PC-9 (cell line): ENCODE data around the gene DCDC2B. TPM values are rescaled to one million over a fixed set of nuclear protein-coding genes. Genes with fewer than 3 reads are reported as not detected.

Source experiments
- BruUV-seq: library from RNA; stranded (reverse); fragments of 400-500 nt; replicated peaks from 2 replicates; lab custom pipeline; 2021; lab: Mats Ljungman, UMichigan
- CTCF ChIA-PET: fragments of 300-600 bp; sonication (Branson Sonifier 250); formaldehyde crosslinking; loops from one replicate; lab custom pipeline; 2022; ENCODE audit warnings: antibody characterized with exemption; lab: Charles Lee
- POLR2A ChIA-PET: fragments of 300-600 bp; sonication (Branson Sonifier 250); formaldehyde crosslinking; loops from one replicate; lab custom pipeline; 2022; ENCODE audit warnings: antibody characterized with exemption; ENCODE audit not compliant: unreplicated experiment; lab: Charles Lee
- DNase-seq, 2 experiments: peaks; one replicate each; pipeline versions ENCODE4 v3.0.0 to v3.0.0-alpha.2; 2015 to 2022; ENCODE audit warnings: mixed read lengths in 1 of 2
- H2AFZ ChIP-seq: fragments of 200-600 bp; sonication (generic); 2 replicates; pipeline ENCODE4 v1.8.1; 2017; ENCODE audit warnings: antibody characterized with exemption
- H3F3A ChIP-seq: fragments of 200-600 bp; sonication (generic); 2 replicates; pipeline ENCODE4 v1.8.1; 2017; ENCODE audit warnings: antibody characterized with exemption, mild to moderate bottlenecking, low read depth; ENCODE audit not compliant: insufficient read depth
- H3K27ac ChIP-seq: fragments of 200-600 bp; sonication (generic); 2 replicates; pipeline ENCODE4 v1.6.1; 2016; ENCODE audit warnings: mixed run types
- H3K27me3 ChIP-seq: fragments of 200-600 bp; sonication (generic); 2 replicates; pipeline ENCODE4 v1.6.1; 2016; ENCODE audit warnings: low read depth, mixed run types; ENCODE audit not compliant: insufficient read depth
- H3K36me3 ChIP-seq: fragments of 200-600 bp; sonication (generic); 2 replicates; pipeline ENCODE4 v1.6.1; 2016; ENCODE audit warnings: low read depth, mixed run types
- H3K4me1 ChIP-seq: fragments of 200-600 bp; sonication (generic); replicated peaks from 2 replicates; pipeline ENCODE4 v1.6.1; 2016; ENCODE audit warnings: mixed run types; ENCODE audit not compliant: insufficient read depth
- H3K4me2 ChIP-seq: fragments of 200-600 bp; sonication (generic); 2 replicates; pipeline ENCODE4 v1.6.1; 2017; ENCODE audit warnings: mixed run types
- H3K4me3 ChIP-seq: fragments of 200-600 bp; sonication (generic); 2 replicates; pipeline ENCODE4 v1.6.1; 2016; ENCODE audit warnings: mixed run types
- H3K79me2 ChIP-seq: fragments of 200-600 bp; sonication (generic); 2 replicates; pipeline ENCODE4 v1.6.1; 2017; ENCODE audit warnings: low read depth, mixed run types
- H3K9me2 ChIP-seq: fragments of 200-600 bp; sonication (generic); 2 replicates; pipeline ENCODE4 v1.8.1; 2017; ENCODE audit warnings: mild to moderate bottlenecking; ENCODE audit not compliant: insufficient read depth
- H3K9me3 ChIP-seq: fragments of 200-600 bp; sonication (generic); 2 replicates; pipeline ENCODE4 v1.8.1; 2016; ENCODE audit warnings: low read depth; ENCODE audit not compliant: insufficient read depth
- H4K20me1 ChIP-seq: fragments of 200-600 bp; sonication (generic); 2 replicates; pipeline ENCODE4 v1.8.1; 2017; ENCODE audit not compliant: insufficient read depth
- CTCF ChIP-seq: fragments of 200-600 bp; sonication (generic); conservative IDR thresholded peaks from 2 replicates; pipeline ENCODE4 v1.6.1; 2017; ENCODE audit warnings: mixed run types, antibody characterized with exemption, mild to moderate bottlenecking, moderate library complexity
- EZH2 ChIP-seq: fragments of 200-600 bp; sonication (generic); IDR thresholded peaks from 2 replicates; pipeline ENCODE4 v1.8.0; 2017; ENCODE audit warnings: antibody characterized with exemption, low read depth
- intact Hi-C: fragments of 100-400 bp; cut with micrococcal nuclease; formaldehyde crosslinking; loops from one replicate; pipeline ENCODE4 v1.10.0; 2022; ENCODE audit not compliant: unreplicated experiment
- total RNA-seq: library from RNA; stranded (reverse); gene quantifications from 2 replicates; pipeline ENCODE4 v1.2.3, GENCODE V29; 2021

Gene DCDC2B
- total RNA-seq, 1 experiment from 2014 or later = not detected

GRCh38 chr1:32194984-32195383, 13.9 kb upstream of the DCDC2B start:
- ChIA-PET CTCF (no interaction called here), POLR2A (no interaction called here)
- no peaks in the 10 kb centered on the region for H3K79me2 ChIP-seq
- peaks cover 7% of the 10 kb centered on the region for H4K20me1 ChIP-seq
- peak in 1 of 2 experiments; percentile 16 for DNase-seq
- H3K9me2 ChIP-seq = no peaks in the 10 kb centered on the region
- no peak for TF ChIP-seq CTCF
- no peak for TF ChIP-seq EZH2
- peaks cover 40% of the 10 kb centered on the region for H3K36me3 ChIP-seq
- intact Hi-C loops = no loop called here
- no peak overlapping the region for H3K4me2 ChIP-seq
- H3K27ac ChIP-seq = no peak overlapping the region
- BruUV-seq = no TSS peak
- no peaks in the 10 kb centered on the region for H3K27me3 ChIP-seq
- H3K4me3 ChIP-seq = no peak overlapping the region
- H3K9me3 ChIP-seq = no peaks in the 10 kb centered on the region
- no peaks in the 10 kb centered on the region for H3K4me1 ChIP-seq
- H2AFZ ChIP-seq = no peak overlapping the region
- peaks cover 44% of the 10 kb centered on the region; the same call in 1 of the 2 replicates for H3F3A ChIP-seq

DNA sequence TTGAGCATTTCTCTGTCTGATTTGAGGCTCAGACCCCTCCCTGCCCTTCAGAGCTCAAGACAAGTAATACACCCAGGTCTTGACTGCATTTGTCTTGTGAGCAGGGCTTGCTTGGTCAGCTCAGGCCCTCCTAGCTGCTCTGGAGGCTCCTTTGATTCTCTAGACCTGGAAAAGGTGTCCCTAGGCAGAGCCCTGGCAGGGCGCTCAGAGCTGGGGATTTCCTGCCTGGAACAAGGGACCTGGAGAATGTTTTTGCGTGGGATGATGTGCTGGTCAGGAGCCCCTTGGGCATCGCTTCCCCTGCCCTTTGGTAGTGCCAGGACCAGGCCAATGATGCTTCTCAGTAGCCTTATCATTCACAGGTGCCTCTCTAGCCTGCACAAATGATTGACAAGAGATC, 13.4 kb upstream of the DCDC2B start:
- Histone ChIP-seq H3K9me2 (no peaks in the 10 kb centered on the region), H3K79me2 (no peaks in the 10 kb centered on the region), H4K20me1 (peaks cover 7% of the 10 kb centered on the region), H3K9me3 (no peaks in the 10 kb centered on the region), H3K27ac (no peak overlapping the region), H3F3A (peaks cover 47% of the 10 kb centered on the region; the same call in 1 of the 2 replicates), H3K36me3 (peaks cover 34% of the 10 kb centered on the region), H3K4me3 (no peak overlapping the region), H3K4me2 (no peak overlapping the region), H2AFZ (no peak overlapping the region), H3K27me3 (no peaks in the 10 kb centered on the region), H3K4me1 (no peaks in the 10 kb centered on the region)
- no TSS peak for BruUV-seq
- no peak for DNase-seq
- intact Hi-C loops = no loop called here
- POLR2A ChIA-PET = no interaction called here
- TF ChIP-seq EZH2 = no peak
- no peak for TF ChIP-seq CTCF
- CTCF ChIA-PET = no interaction called here

DNA sequence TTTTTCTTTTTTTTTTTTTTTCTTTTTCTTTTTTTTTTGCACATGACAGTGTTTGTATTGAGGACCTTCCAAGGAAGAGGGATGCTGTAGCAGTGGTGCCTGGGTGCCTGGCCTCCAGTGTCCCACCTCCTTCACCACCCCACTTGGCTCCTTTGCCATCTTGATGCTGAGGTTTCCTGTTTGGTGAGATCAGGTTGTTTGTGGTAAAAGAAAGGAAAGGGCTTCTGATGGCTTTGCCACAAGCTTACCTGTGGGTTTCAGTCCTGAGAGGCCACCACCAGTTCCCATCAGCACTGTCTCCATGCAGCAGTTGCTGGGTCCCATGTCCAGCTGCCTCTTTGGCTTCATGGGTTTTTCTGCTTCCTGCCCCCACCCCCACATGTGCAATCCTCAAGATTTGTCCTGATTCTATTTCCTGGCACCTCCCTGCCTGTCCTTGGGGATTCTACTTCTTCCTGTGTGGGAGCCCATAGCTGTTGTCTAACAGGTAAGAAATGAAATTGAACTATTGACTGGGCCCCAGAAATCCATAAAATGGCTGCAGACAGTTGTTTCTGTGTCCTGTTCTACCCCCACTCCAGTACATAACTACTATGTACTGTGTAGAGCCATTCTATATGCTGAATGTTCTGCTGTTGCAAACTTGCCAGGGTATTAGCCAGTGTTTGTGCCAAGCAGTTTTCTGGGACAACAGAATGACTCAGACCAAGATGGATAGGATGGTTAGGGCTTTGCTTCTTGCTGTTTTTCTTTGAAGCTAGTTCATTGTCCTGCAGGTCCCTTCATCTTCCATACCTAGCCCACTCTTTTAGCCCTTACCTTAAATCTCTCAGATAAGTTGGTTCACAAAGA, 12.7 kb upstream of the DCDC2B start:
- TF ChIP-seq CTCF (no peak), EZH2 (no peak)
- BruUV-seq = TSS peak; percentile 11
- H3K79me2 ChIP-seq = no peaks in the 10 kb centered on the region
- ChIA-PET POLR2A (no interaction called here), CTCF (no interaction called here)
- H3K4me1 ChIP-seq = no peaks in the 10 kb centered on the region
- H3K9me2 ChIP-seq = no peaks in the 10 kb centered on the region
- no peaks in the 10 kb centered on the region for H3K9me3 ChIP-seq
- H3K27ac ChIP-seq = no peak overlapping the region
- H4K20me1 ChIP-seq = peaks cover 7% of the 10 kb centered on the region
- no peak overlapping the region for H3K4me2 ChIP-seq
- no peak overlapping the region for H2AFZ ChIP-seq
- peak in 1 of 2 experiments; percentile 31 for DNase-seq
- peaks cover 31% of the 10 kb centered on the region for H3K36me3 ChIP-seq
- intact Hi-C loops = no loop called here
- H3K4me3 ChIP-seq = no peak overlapping the region
- H3F3A ChIP-seq = peaks cover 47% of the 10 kb centered on the region; the same call in 1 of the 2 replicates
- no peaks in the 10 kb centered on the region for H3K27me3 ChIP-seq
